Omental fat pad (tissue), 4 donors: Measurements from ENCODE around the gene TNPO3. TPM values are rescaled to one million over a fixed set of nuclear protein-coding genes. Genes with fewer than 3 reads are reported as not detected.
A peak's percentile ranks its signal among the peaks of the same experiment; 100 is the strongest.
"Not testable (repeated sequence)": the region's sequence is repeated elsewhere in the genome, so short reads cannot be mapped to it uniquely, and the experiment has no call there.

Experiments
- ATAC-seq: fragments of 150-250 bp; one replicate; pipeline ENCODE4 v1.9.1; 2016; ENCODE audit warnings: mild to moderate bottlenecking, moderate library complexity; ENCODE audit not compliant: low FRiP score
- DNase-seq: peaks from one replicate; pipeline ENCODE4 v3.0.0-alpha.2; 2019; ENCODE audit warnings: low spot score
- total RNA-seq, 4 donors: library from RNA; depleted of rRNA; stranded (reverse); fragments of >200 nt; gene quantifications; one replicate each; pipeline ENCODE4 v1.1.0, GENCODE V29; 2016
- TF ChIP-seq, protein P1 (sequence below), 3 donors: fragments of 450-650 bp; IDR thresholded peaks; one replicate each; pipeline ENCODE4 v1.5.1; 2016 to 2017; ENCODE audit warnings: antibody characterized with exemption in 3 of 3, mild to moderate bottlenecking in 3 of 3, moderate library complexity in 2 of 3

The TNPO3 gene
- total RNA-seq, 4 donors from 2014 or later = 34.1 to 45.9 (median 41.1) TPM

DNA sequence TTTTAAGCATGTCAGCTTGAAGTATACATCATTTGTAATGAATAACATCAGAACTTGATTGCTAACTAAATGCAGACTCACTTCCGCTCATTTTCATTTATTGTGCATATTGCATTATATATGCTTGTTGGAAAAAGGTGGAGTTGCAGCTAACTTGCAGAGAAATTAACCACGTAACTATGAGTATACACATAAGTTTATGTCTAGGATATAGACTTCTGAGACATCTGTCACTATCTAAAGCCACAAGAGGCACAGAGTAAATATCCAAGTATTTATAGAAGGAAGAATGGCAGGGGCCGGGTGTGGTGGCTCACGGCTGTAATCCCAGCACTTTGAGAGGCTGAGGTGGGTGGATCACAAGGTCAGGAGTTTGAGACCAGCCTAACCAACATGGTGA, 47.3 kb downstream of the TNPO3 start:
- ATAC-seq = no peak
- TF ChIP-seq, protein P1, sequence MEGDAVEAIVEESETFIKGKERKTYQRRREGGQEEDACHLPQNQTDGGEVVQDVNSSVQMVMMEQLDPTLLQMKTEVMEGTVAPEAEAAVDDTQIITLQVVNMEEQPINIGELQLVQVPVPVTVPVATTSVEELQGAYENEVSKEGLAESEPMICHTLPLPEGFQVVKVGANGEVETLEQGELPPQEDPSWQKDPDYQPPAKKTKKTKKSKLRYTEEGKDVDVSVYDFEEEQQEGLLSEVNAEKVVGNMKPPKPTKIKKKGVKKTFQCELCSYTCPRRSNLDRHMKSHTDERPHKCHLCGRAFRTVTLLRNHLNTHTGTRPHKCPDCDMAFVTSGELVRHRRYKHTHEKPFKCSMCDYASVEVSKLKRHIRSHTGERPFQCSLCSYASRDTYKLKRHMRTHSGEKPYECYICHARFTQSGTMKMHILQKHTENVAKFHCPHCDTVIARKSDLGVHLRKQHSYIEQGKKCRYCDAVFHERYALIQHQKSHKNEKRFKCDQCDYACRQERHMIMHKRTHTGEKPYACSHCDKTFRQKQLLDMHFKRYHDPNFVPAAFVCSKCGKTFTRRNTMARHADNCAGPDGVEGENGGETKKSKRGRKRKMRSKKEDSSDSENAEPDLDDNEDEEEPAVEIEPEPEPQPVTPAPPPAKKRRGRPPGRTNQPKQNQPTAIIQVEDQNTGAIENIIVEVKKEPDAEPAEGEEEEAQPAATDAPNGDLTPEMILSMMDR (IDR thresholded peaks at IDR 0.05) = no peak
- DNase-seq = no peak

DNA sequence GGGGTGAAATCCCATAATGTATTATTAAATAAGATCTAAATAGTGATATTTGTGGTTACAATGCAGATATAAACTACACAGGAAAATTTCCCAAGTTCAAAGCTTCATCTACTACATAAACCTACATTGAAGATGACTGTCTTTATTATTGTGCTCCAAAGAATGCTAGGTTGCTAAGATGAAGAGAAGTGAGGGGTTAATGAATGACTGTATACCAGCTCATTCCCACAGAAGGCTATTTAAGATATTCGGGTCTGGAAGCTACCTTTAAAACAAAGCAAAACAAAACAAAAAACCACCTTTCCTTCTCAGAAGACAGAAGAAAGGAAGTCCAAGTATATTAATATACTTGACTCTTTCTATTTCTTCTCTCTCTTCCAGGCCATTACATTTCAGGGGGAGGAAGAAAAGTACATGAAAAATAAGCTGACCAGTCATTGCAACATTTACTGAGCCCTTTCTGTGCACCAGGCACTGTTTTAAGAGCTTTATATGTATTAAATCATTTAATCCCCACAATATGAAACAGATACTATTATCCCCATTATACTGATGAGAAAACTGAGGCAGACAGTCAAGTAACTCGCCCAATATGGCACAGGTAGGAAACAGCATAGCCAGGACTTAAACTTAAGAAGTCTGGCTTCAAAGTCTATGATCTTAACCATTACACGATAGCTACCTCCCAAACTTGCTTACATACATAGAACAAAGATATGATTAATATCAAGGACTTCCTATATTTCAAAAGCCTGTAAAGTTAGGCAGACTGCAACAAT, 48.1 kb downstream of the TNPO3 start:
- DNase-seq (no peak), ATAC-seq (no peak)
- TF ChIP-seq, protein P1 (IDR thresholded peaks at IDR 0.05) = no peak

DNA sequence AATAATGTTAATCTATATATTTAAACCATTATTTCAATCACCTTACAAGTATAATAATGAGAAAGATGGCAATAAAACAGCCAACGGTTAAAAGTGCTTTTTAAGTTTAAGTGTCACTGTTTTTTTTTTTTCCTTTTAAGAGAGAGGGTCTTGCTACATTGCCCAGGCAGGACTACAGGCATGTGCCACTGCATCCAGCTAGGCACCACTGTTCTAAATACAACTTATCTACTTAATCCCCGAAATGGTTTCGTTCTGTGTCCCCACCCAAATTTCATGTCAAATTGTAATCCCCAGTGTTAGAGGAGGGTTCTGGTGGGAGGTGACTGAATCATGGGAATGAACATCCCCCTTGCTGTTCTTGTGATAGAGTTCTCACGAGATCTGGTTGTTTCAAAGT, 49.7 kb downstream of the TNPO3 start:
- DNase-seq (no peak), ATAC-seq (no peak)
- TF ChIP-seq, protein P1 (IDR thresholded peaks at IDR 0.05) = no peak

DNA sequence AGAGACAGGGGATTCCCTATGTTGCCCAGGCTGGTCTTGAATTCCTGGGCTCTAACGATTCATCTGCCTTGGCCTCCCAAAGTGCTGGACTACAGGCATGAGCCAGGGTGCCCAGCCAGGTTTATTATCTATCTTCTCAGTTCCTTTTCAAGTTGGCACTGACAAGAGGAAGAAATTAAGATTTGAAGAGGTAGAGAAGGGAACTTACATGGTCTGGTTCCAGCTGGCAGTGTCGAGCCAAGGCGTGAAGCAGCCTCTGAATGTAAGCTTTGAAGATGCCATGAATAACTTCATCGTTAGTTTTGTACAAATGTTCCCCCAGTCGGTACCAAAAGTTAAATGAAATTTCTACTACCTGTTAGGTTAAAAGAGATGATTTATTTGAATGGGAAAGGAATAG, 57.7 kb downstream of the TNPO3 start:
- DNase-seq (no peak), ATAC-seq (peak; percentile 59)
- TF ChIP-seq, protein P1 (IDR thresholded peaks at IDR 0.05) = no peak

DNA sequence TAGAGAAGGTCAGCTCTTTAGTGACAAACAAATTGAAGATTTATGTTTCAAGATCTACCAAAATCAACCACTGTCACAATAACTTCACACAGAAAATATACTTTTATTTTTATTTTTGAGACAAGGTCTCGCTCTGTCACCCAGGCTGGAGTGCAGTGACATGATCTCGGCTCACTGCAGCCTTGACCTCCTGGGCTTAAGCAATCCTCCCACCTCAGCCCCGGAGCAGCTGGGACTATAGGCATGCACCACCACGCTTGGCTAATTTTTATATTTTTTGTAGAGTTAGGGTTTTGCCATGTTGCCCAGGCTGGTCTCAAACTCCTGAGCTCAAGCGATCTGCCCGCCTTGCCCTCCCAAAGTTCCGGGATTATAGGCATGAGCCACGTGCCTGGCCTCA, 60.4 kb downstream of the TNPO3 start:
- not testable (repeated sequence) for DNase-seq, ATAC-seq

DNA sequence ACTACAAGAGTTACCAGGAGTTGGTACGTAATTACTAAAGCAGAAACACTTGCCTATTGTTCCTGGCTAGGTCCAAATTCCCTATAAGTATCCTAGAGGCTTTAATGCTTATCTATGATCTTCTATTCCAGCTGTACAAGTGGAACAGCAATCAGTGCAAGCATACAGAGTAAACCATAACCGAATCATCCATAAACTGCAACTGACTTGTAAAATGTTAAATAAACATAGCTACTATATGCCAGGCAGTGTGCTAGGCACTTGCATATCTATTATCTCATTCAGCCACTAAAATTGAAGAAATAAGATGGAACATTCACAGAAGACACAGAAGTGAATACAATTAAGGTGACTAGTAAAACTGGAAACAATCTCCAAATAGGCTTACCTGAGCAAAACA, 61.5 kb downstream of the TNPO3 start:
- DNase-seq (no peak), ATAC-seq (no peak)
- TF ChIP-seq, protein P1 (IDR thresholded peaks at IDR 0.05) = no peak

DNA sequence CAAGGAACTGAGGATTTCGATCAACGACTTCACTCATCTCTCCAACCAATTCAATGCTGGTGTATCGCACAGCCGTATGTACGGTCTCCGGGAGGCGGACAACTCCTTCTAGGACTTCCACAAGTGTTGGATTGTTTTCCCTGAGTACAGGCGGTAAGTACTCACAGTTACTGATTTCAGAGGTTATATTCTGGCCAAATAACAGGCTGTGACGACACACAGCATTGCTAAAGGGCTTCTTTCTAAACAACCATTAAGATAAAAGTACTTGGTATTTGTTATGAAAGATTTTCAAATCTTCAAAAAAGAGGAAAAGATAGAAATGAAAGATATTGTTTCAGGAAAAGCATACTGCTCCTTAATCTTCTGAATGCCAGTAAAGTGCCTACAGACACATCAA, 65.0 kb downstream of the TNPO3 start:
- no peak for DNase-seq
- TF ChIP-seq, protein P1 (IDR thresholded peaks at IDR 0.05) = no peak
- ATAC-seq = no peak
